Measurements from ENCODE around the gene ADM2. TPM values are rescaled to one million over a fixed set of nuclear protein-coding genes. Genes with fewer than 3 reads are reported as not detected.
A peak's percentile ranks its signal among the peaks of the same experiment; 100 is the strongest.

The ADM2 gene
- total RNA-seq, 1 experiment from 2014 or later, result 13.6 TPM

GRCh38 chr22:50507991-50508884 is 26.9 kb downstream of the ADM2 start, which contains the start of gene NCAPH2:
Gene NCAPH2 (plus strand): TSS chr22:50508224. CDS start chr22:50508338, 114 bp downstream.
- Mint-ChIP-seq H3K4me3 (ENCODE audit: low read depth, unreplicated experiment) (peak within 1 kb of the TSS; percentile 91), H3K9me3 (ENCODE audit: low read depth, unreplicated experiment) (no peaks in the 10 kb centered on the region), H3K4me1 (ENCODE audit: low read depth, unreplicated experiment) (peaks cover 17% of the 10 kb centered on the region), H3K36me3 (ENCODE audit: insufficient read depth, unreplicated experiment) (peaks cover 52% of the 10 kb centered on the region), H3K27ac (ENCODE audit: unreplicated experiment) (peak within 1 kb of the TSS; percentile 91), H3K27me3 (ENCODE audit: unreplicated experiment) (no peaks in the 10 kb centered on the region)
- intact Hi-C loops (cut with micrococcal nuclease; ENCODE audit: unreplicated experiment), result no loop called here
- TF ChIP-seq CTCF (IDR thresholded peaks at IDR 0.05; ENCODE audit: unreplicated experiment), result no peak
- CTCF ChIA-PET, result interaction anchor here (0.6 to 2.1 kb wide), 9 partner anchors 10 to 252 kb away, joined by 3 to 13 read pairs (median 4); partner anchors contain the start of genes SCO2 and SYCE3
- BruUV-seq (replicated peaks), result no TSS peak
- peak; percentile 96 for DNase-seq

GRCh38 chr22:50508897-50509296 is 27.6 kb downstream of the ADM2 start:
- CTCF ChIA-PET, result interaction anchor here (0.6 to 2.1 kb wide), 4 partner anchors 16 to 125 kb away, joined by 3 to 13 read pairs (median 8); partner anchors contain the start of gene SCO2
- Mint-ChIP-seq H3K9me3 (ENCODE audit: low read depth, unreplicated experiment) (no peaks in the 10 kb centered on the region), H3K4me1 (ENCODE audit: low read depth, unreplicated experiment) (peaks cover 17% of the 10 kb centered on the region), H3K4me3 (ENCODE audit: low read depth, unreplicated experiment) (peak overlapping the region; percentile 91), H3K27ac (ENCODE audit: unreplicated experiment) (peak overlapping the region; percentile 87), H3K27me3 (ENCODE audit: unreplicated experiment) (no peaks in the 10 kb centered on the region), H3K36me3 (ENCODE audit: insufficient read depth, unreplicated experiment) (peaks cover 52% of the 10 kb centered on the region)
- intact Hi-C loops (cut with micrococcal nuclease; ENCODE audit: unreplicated experiment), result no loop called here
- TF ChIP-seq CTCF (IDR thresholded peaks at IDR 0.05; ENCODE audit: unreplicated experiment), result no peak
- DNase-seq, result no peak
- BruUV-seq (replicated peaks), result TSS peak; percentile 67

- DNase-seq, result no peak
- BruUV-seq (replicated peaks), result no TSS peak
- Mint-ChIP-seq H3K27me3 (ENCODE audit: unreplicated experiment) (no peaks in the 10 kb centered on the region), H3K4me3 (ENCODE audit: low read depth, unreplicated experiment) (no peak overlapping the region), H3K4me1 (ENCODE audit: low read depth, unreplicated experiment) (peaks cover 17% of the 10 kb centered on the region), H3K27ac (ENCODE audit: unreplicated experiment) (no peak overlapping the region), H3K9me3 (ENCODE audit: low read depth, unreplicated experiment) (no peaks in the 10 kb centered on the region), H3K36me3 (ENCODE audit: insufficient read depth, unreplicated experiment) (peaks cover 30% of the 10 kb centered on the region)
- CTCF ChIA-PET, result no interaction called here
- TF ChIP-seq CTCF (IDR thresholded peaks at IDR 0.05; ENCODE audit: unreplicated experiment), result no peak
- intact Hi-C loops (cut with micrococcal nuclease; ENCODE audit: unreplicated experiment), result no loop called here
Measured at GRCh38 chr22:50513175-50513574, 31.8 kb downstream of the ADM2 start.

GRCh38 chr22:50516068-50516467 is 34.7 kb downstream of the ADM2 start:
- H3K9me3 Mint-ChIP-seq (ENCODE audit: low read depth, unreplicated experiment), result no peaks in the 10 kb centered on the region
- no peak for TF ChIP-seq CTCF (IDR thresholded peaks at IDR 0.05; ENCODE audit: unreplicated experiment)
- H3K27me3 Mint-ChIP-seq (ENCODE audit: unreplicated experiment), result no peaks in the 10 kb centered on the region
- H3K36me3 Mint-ChIP-seq (ENCODE audit: insufficient read depth, unreplicated experiment), result peaks cover 21% of the 10 kb centered on the region
- H3K27ac Mint-ChIP-seq (ENCODE audit: unreplicated experiment), result no peak overlapping the region
- CTCF ChIA-PET, result no interaction called here
- no peaks in the 10 kb centered on the region for H3K4me1 Mint-ChIP-seq (ENCODE audit: low read depth, unreplicated experiment)
- H3K4me3 Mint-ChIP-seq (ENCODE audit: low read depth, unreplicated experiment), result no peak overlapping the region
- BruUV-seq (replicated peaks), result no TSS peak
- DNase-seq, result no peak
- intact Hi-C loops (cut with micrococcal nuclease; ENCODE audit: unreplicated experiment), result no loop called here
